HepG2 (cell line): ENCODE data around the gene ESYT1. TPM values are rescaled to one million over a fixed set of nuclear protein-coding genes. Genes with fewer than 3 reads are reported as not detected.

ENCODE experiments used
- ATAC-seq: fragments of 200-7000 bp; cut with Tn5 transposase; 3 replicates; pipeline ENCODE4 v1.9.1; 2020; ENCODE audit warnings: mild to moderate bottlenecking, moderate library complexity
- BruUV-seq: library from RNA; stranded (reverse); fragments of 400-500 nt; replicated peaks from 2 replicates; lab custom pipeline; 2021; lab: Mats Ljungman, UMichigan
- CTCF ChIA-PET: fragments of 300-600 bp; formaldehyde crosslinking; extraction: SDS; loops from one replicate; lab custom pipeline; 2021; ENCODE audit warnings: low total read pairs, inconsistent platforms, low intra/inter-chr PET ratio; lab: Yijun Ruan, JAX
- POLR2A ChIA-PET: fragments of 350-600 bp; sonication (Branson Sonifier 250); formaldehyde crosslinking; loops from one replicate; lab custom pipeline; 2020; ENCODE audit warnings: antibody characterized with exemption, inconsistent platforms; lab: Yijun Ruan, JAX
- DNase-seq: peaks from one replicate; pipeline ENCODE4 v3.0.0-alpha.2; 2015; ENCODE audit warnings: low spot score
- FAIRE-seq: peaks from 3 replicates; lab custom pipeline; 2011; peaks lifted over from hg19 to GRCh38; lab: Jason Lieb, UNC
- H2AFZ ChIP-seq: one replicate; pipeline ENCODE4 v1.6.1; 2011; ENCODE audit warnings: low read length, inconsistent platforms
- H3K27ac ChIP-seq: fragments of 300-600 bp; 3 replicates; pipeline ENCODE4 v1.8.0; 2011; ENCODE audit warnings: mixed run types, mild to moderate bottlenecking, mixed read lengths, low read length, inconsistent platforms; ENCODE audit not compliant: insufficient read depth; ENCODE audit errors: extremely low read length
- H3K27me3 ChIP-seq, 2 experiments: fragments of 200-600 bp in 1 of 2; 2 replicates in 1 of 2; 3 replicates in 1 of 2; pipeline versions ENCODE4 v1.6.0 to v1.8.0; 2011; ENCODE audit warnings: low read length in 2 of 2, mild to moderate bottlenecking in 2 of 2, moderate library complexity in 2 of 2, inconsistent platforms in 1 of 2; ENCODE audit not compliant: insufficient read depth in 2 of 2, control insufficient read depth in 1 of 2
- H3K36me3 ChIP-seq, 2 experiments: fragments of 200-600 bp in 1 of 2; replicated peaks in 1 of 2; 2 replicates in 1 of 2; 3 replicates in 1 of 2; pipeline versions ENCODE4 v1.5.1 to v1.8.0; 2011; ENCODE audit warnings: low read length in 2 of 2, inconsistent platforms in 1 of 2; ENCODE audit not compliant: insufficient read depth in 2 of 2, control insufficient read depth in 1 of 2
- H3K4me1 ChIP-seq: 2 replicates; pipeline ENCODE4 v1.5.1; 2012; ENCODE audit warnings: low read length, inconsistent platforms; ENCODE audit not compliant: insufficient read depth
- H3K4me2 ChIP-seq: 2 replicates; pipeline ENCODE4 v1.6.0; 2011; ENCODE audit warnings: low read depth, low read length, inconsistent platforms
- H3K4me3 ChIP-seq, 3 experiments: fragments of 200-600 bp in 1 of 3; sonication (generic), shearing (Covaris generic) in 1 of 3; replicated peaks in 1 of 3; 2 replicates each; pipeline ENCODE4 v1.5.1; 2011 to 2016; ENCODE audit warnings: low read length in 3 of 3, inconsistent platforms in 2 of 3, low read depth in 2 of 3, mild to moderate bottlenecking in 2 of 3, control low read depth in 1 of 3, mixed read lengths in 1 of 3; ENCODE audit not compliant: insufficient read depth in 1 of 3
- H3K79me2 ChIP-seq: one replicate; pipeline ENCODE4 v1.6.1; 2011; ENCODE audit warnings: low read length, inconsistent platforms; ENCODE audit not compliant: insufficient read depth
- H3K9ac ChIP-seq: 2 replicates; pipeline ENCODE4 v1.6.0; 2011; ENCODE audit warnings: mild to moderate bottlenecking, low read depth, low read length, inconsistent platforms; ENCODE audit not compliant: insufficient read depth
- H3K9me3 ChIP-seq: 2 replicates; pipeline ENCODE4 v1.5.1; 2012; ENCODE audit warnings: mild to moderate bottlenecking, low read length
- H4K20me1 ChIP-seq: 2 replicates; pipeline ENCODE4 v1.6.0; 2011; ENCODE audit warnings: inconsistent platforms, mild to moderate bottlenecking, low read length, moderate library complexity; ENCODE audit not compliant: insufficient read depth
- AGO2 ChIP-seq: fragments of 200-400 bp; formaldehyde crosslinking; optimal IDR thresholded peaks from 2 replicates; pipeline ENCODE3; 2017; ENCODE audit warnings: mild to moderate bottlenecking, low read depth, low read length, moderate library complexity
- CAMTA2 ChIP-seq: sonication (generic); formaldehyde crosslinking; IDR thresholded peaks from 2 replicates; pipeline ENCODE4 v1.4.0; 2020; ENCODE audit warnings: mild to moderate bottlenecking, missing genetic modification reagents, borderline replicate concordance
- HOMEZ ChIP-seq: IDR thresholded peaks from 2 replicates; pipeline ENCODE4 v1.6.1; 2016; ENCODE audit warnings: low read depth
- POLR2AphosphoS5 ChIP-seq: IDR thresholded peaks from 2 replicates; pipeline ENCODE4 v1.6.1; 2012; ENCODE audit warnings: low read depth, low read length
- RBFOX2 ChIP-seq: fragments of 200-400 bp; formaldehyde crosslinking; IDR thresholded peaks from 2 replicates; pipeline ENCODE4 v1.6.1; 2017; ENCODE audit warnings: low read depth, mild to moderate bottlenecking, low read length
- RBM22 ChIP-seq: fragments of 200-400 bp; formaldehyde crosslinking; optimal IDR thresholded peaks from 2 replicates; pipeline ENCODE3; 2017; ENCODE audit warnings: mild to moderate bottlenecking, low read length, moderate library complexity
- ZNF766 ChIP-seq: sonication (generic); formaldehyde crosslinking; IDR thresholded peaks from 2 replicates; pipeline ENCODE4 v1.5.0; 2020; ENCODE audit warnings: missing genetic modification reagents, borderline replicate concordance
- ZNF790 ChIP-seq: sonication (generic); formaldehyde crosslinking; IDR thresholded peaks from 2 replicates; pipeline ENCODE4 v1.8.0; 2022; ENCODE audit warnings: missing genetic modification reagents, mild to moderate bottlenecking, borderline replicate concordance
- WGBS: methylation state at CpG from one replicate; pipeline ENCODE4 v1.1.6; 2017; ENCODE audit warnings: low lambda C conversion rate; 5-methylcytosine and 5-hydroxymethylcytosine counted together
- in situ Hi-C: cut with HindIII; loops from 2 replicates; pipeline ENCODE4 v1.10.0; 2017; ENCODE audit warnings: low pct_unique_long_range_greater_than_20kb; ENCODE audit not compliant: extremely low pct_ligation_motif_present
- intact Hi-C: fragments of 100-400 bp; cut with micrococcal nuclease; formaldehyde crosslinking; loops from one replicate; pipeline ENCODE4 v1.10.0; 2022; ENCODE audit not compliant: unreplicated experiment
- polyA plus RNA-seq, 8 experiments: library from polyadenylated mRNA; depleted of rRNA in 3 of 8; stranded (reverse) in 7 of 8; unstranded in 1 of 8; fragments of >200 nt; fragmentation: Illumina TruSeq in 4 of 8; extraction: Trizol in 4 of 8; gene quantifications; 2 replicates each; pipeline versions ENCODE4 v1.2.1 to v1.2.3, GENCODE V29; 2011 to 2016; ENCODE audit warnings: low read depth in 4 of 8, missing spikeins in 1 of 8, mixed read lengths in 1 of 8; ENCODE audit not compliant: insufficient read depth in 1 of 8
- total RNA-seq, 5 experiments: library from RNA; depleted of rRNA; stranded (reverse); fragments of >200 nt; fragmentation: Illumina TruSeq; extraction: Trizol; gene quantifications; 2 replicates each; pipeline ENCODE4 v1.2.3, GENCODE V29; 2016; ENCODE audit warnings: low read depth in 1 of 5

ESYT1 gene
- total and polyA plus RNA-seq, 2 of the 13 experiments (the other 11 are each of a cell fraction or from before 2014, with no cell fraction given): 66.9 to 71.0 TPM

GRCh38 chr12:56110571-56110970 lies 17.5 kb upstream of the ESYT1 start (continued):
- no peak for TF ChIP-seq ZNF790 (CRISPR knock-in tag)

- CTCF ChIA-PET: no interaction called here
- peak overlapping the region; percentile 2 for H3K27ac ChIP-seq
Measured at GRCh38 chr12:56114084-56114483, 14.0 kb upstream of the ESYT1 start.

More at GRCh38 chr12:56114084-56114483, 14.0 kb upstream of the ESYT1 start:
- H3K9ac ChIP-seq: no peak overlapping the region
- DNase-seq (no peak), ATAC-seq (no peak), FAIRE-seq (no peak)
- intact Hi-C loops: no loop called here
- POLR2A ChIA-PET: interaction anchor here (1.3 to 2.1 kb wide), 2 partner anchors 10 to 32 kb away, joined by 3 to 16 read pairs; partner anchors contain the start of gene PA2G4
- peaks cover 20 to 39% of the 10 kb centered on the region in 2 experiments; a peak in 4 of 5 replicates for H3K36me3 ChIP-seq
- no peak overlapping the region for H3K4me3 ChIP-seq
- in situ Hi-C loops: no loop called here
- no peak overlapping the region for H3K4me2 ChIP-seq
- H3K79me2 ChIP-seq: peaks cover 12% of the 10 kb centered on the region
- H2AFZ ChIP-seq: no peak overlapping the region
- WGBS: 96% methylated on average over 1 of the region's 1 CpG
- H3K27me3 ChIP-seq: no peaks in the 10 kb centered on the region; a peak in 1 of 5 replicates
- H3K9me3 ChIP-seq: no peaks in the 10 kb centered on the region
- H4K20me1 ChIP-seq: no peaks in the 10 kb centered on the region
- BruUV-seq: no TSS peak
- no peak for TF ChIP-seq CAMTA2
- TF ChIP-seq RBM22: peak; percentile 2
- TF ChIP-seq ZNF766 (CRISPR knock-in tag): no peak
- no peak for TF ChIP-seq HOMEZ (CRISPR knock-in tag)
- TF ChIP-seq AGO2: peak; percentile 19
- 0 out of 2 replicates have a peak, but pooled peaks have one; percentile 26 for TF ChIP-seq POLR2AphosphoS5
- TF ChIP-seq RBFOX2: 0 out of 2 replicates have a peak, but pooled peaks have one; percentile 34
- H3K4me1 ChIP-seq: peaks cover 12% of the 10 kb centered on the region
